Stimulated activated CD8-positive, alpha-beta memory T cell treated with anti-CD3 and anti-CD28 coated beads, Interleukin-12 subunit alpha, Interleukin-12 subunit beta, amount 100 ng/mL, for 24 hours (primary cell): Measurements from ENCODE around the gene KIAA0586.
"Not testable (repeated sequence)": the region's sequence is repeated elsewhere in the genome, so short reads cannot be mapped to it uniquely, and the experiment has no call there.

Experiments
- DNase-seq: peaks from one replicate; pipeline ENCODE4 v3.0.0-alpha.2; 2020; ENCODE audit errors: extremely low read depth

Gene KIAA0586

GRCh38 chr14:58464652-58465051, 37.1 kb downstream of the KIAA0586 start:
- no peak for DNase-seq

GRCh38 chr14:58465421-58465820, 37.9 kb downstream of the KIAA0586 start:
- no peak for DNase-seq

GRCh38 chr14:58466459-58466858, 38.9 kb downstream of the KIAA0586 start:
- DNase-seq, result no peak

- no peak for DNase-seq
Measured at GRCh38 chr14:58467575-58467974, 40.1 kb downstream of the KIAA0586 start.

GRCh38 chr14:58469309-58469708, 41.8 kb downstream of the KIAA0586 start:
- no peak for DNase-seq

- no peak for DNase-seq
Measured at GRCh38 chr14:58476320-58476719, 48.8 kb downstream of the KIAA0586 start.

GRCh38 chr14:58477653-58478052, 50.1 kb downstream of the KIAA0586 start:
- DNase-seq, result no peak

GRCh38 chr14:58478329-58478728, 50.8 kb downstream of the KIAA0586 start:
- not testable (repeated sequence) for DNase-seq

GRCh38 chr14:58479975-58480374, 52.5 kb downstream of the KIAA0586 start:
- no peak for DNase-seq

GRCh38 chr14:58484176-58484575, 56.7 kb downstream of the KIAA0586 start:
- no peak for DNase-seq

- no peak for DNase-seq
Measured at GRCh38 chr14:58488550-58488949, 61.0 kb downstream of the KIAA0586 start.

GRCh38 chr14:58491593-58491992, 64.1 kb downstream of the KIAA0586 start:
- no peak for DNase-seq

GRCh38 chr14:58492044-58492443, 64.5 kb downstream of the KIAA0586 start:
- DNase-seq, result no peak

GRCh38 chr14:58501214-58501816, 73.8 kb downstream of the KIAA0586 start:
- DNase-seq, result no peak

- DNase-seq, result no peak
Measured at GRCh38 chr14:58513272-58513671, 85.8 kb downstream of the KIAA0586 start.

- no peak for DNase-seq
Measured at GRCh38 chr14:58517592-58517991, 90.1 kb downstream of the KIAA0586 start.

GRCh38 chr14:58525691-58526090, 98.2 kb downstream of the KIAA0586 start:
- not testable (repeated sequence) for DNase-seq

GRCh38 chr14:58533446-58533845, 105.9 kb downstream of the KIAA0586 start:
- DNase-seq, result no peak

- no peak for DNase-seq
Measured at GRCh38 chr14:58535044-58535443, 107.5 kb downstream of the KIAA0586 start.

GRCh38 chr14:58537004-58537403, 109.5 kb downstream of the KIAA0586 start:
- no peak for DNase-seq

- no peak for DNase-seq
Measured at GRCh38 chr14:58540749-58541632, 113.5 kb downstream of the KIAA0586 start.

GRCh38 chr14:58541633-58542022, 114.1 kb downstream of the KIAA0586 start:
- DNase-seq, result no peak

GRCh38 chr14:58543253-58543652, 115.7 kb downstream of the KIAA0586 start:
- no peak for DNase-seq
